Lower leg skin (tissue), 3 donors: ENCODE results near the gene POLDIP3.

Experiments
- POLR2A ChIP-seq, 2 donors: fragments of 450-650 bp; IDR thresholded peaks; one replicate each; pipeline ENCODE4 v1.6.1; 2016 to 2017; ENCODE audit warnings: antibody characterized with exemption in 2 of 2, mild to moderate bottlenecking in 1 of 2, moderate library complexity in 1 of 2
- TF ChIP-seq, protein P1 (sequence below), 3 donors: fragments of 450-650 bp; IDR thresholded peaks; one replicate each; pipeline ENCODE4 v1.5.1; 2016; ENCODE audit warnings: antibody characterized with exemption in 3 of 3, mild to moderate bottlenecking in 3 of 3, moderate library complexity in 2 of 3

DNA sequence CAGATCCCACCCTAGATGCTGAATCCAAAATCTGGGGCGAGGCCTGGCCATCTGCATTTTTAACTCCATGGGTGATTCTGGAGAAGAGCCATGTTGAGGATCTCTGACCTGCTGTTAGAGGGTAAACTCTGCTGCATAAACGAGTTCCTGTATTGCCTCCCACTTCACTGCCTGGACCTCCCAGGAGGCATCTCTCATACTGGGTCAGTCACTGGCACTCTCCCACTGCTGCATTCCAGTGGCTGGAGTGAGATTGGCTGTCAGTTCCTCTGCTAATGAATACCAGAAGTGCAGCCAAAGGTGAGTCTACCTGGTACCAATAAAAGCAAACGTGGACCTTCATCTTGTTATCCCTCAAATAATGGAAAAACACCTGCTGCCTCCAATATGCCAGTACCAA is 10.3 kb downstream of the POLDIP3 start:
- TF ChIP-seq, protein P1, sequence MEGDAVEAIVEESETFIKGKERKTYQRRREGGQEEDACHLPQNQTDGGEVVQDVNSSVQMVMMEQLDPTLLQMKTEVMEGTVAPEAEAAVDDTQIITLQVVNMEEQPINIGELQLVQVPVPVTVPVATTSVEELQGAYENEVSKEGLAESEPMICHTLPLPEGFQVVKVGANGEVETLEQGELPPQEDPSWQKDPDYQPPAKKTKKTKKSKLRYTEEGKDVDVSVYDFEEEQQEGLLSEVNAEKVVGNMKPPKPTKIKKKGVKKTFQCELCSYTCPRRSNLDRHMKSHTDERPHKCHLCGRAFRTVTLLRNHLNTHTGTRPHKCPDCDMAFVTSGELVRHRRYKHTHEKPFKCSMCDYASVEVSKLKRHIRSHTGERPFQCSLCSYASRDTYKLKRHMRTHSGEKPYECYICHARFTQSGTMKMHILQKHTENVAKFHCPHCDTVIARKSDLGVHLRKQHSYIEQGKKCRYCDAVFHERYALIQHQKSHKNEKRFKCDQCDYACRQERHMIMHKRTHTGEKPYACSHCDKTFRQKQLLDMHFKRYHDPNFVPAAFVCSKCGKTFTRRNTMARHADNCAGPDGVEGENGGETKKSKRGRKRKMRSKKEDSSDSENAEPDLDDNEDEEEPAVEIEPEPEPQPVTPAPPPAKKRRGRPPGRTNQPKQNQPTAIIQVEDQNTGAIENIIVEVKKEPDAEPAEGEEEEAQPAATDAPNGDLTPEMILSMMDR (IDR thresholded peaks at IDR 0.05), result no peak
- no peak for TF ChIP-seq POLR2A (IDR thresholded peaks at IDR 0.05)
